ENCODE data around the gene C22orf39.
A peak's percentile ranks its signal among the peaks of the same experiment; 100 is the strongest.

DNA sequence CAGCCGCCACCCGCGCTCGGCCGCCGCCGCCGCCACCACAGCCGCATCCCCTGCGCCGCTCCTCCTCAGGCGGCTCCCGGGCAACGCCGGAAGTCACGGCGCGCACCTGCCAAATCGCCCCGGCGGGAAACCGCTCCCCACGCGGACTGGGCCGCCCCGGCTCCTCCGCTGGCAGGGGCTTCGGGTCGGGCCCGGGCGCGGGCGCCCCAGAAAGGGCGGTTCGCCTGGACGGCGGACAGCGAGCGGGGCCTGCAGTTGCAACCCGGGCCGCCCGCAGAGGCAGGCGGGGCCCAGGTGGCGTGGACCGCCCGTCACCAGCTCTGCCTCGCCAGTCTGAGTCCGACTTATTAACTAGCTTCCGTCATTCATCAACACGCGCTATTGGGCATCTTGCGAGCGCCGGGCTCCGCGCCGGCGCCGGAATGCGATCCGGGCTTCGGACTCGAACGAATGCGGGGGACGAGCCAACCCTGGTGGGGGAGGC, 15.8 kb downstream of the C22orf39 start, which contains the start of gene HIRA:
- no peak for TF ChIP-seq BMI1 (IDR thresholded peaks at IDR 0.05; ENCODE audit: borderline replicate concordance)
- no peak for TF ChIP-seq ATF7 (IDR thresholded peaks at IDR 0.05; ENCODE audit: low read depth)
- TF ChIP-seq, protein P1, sequence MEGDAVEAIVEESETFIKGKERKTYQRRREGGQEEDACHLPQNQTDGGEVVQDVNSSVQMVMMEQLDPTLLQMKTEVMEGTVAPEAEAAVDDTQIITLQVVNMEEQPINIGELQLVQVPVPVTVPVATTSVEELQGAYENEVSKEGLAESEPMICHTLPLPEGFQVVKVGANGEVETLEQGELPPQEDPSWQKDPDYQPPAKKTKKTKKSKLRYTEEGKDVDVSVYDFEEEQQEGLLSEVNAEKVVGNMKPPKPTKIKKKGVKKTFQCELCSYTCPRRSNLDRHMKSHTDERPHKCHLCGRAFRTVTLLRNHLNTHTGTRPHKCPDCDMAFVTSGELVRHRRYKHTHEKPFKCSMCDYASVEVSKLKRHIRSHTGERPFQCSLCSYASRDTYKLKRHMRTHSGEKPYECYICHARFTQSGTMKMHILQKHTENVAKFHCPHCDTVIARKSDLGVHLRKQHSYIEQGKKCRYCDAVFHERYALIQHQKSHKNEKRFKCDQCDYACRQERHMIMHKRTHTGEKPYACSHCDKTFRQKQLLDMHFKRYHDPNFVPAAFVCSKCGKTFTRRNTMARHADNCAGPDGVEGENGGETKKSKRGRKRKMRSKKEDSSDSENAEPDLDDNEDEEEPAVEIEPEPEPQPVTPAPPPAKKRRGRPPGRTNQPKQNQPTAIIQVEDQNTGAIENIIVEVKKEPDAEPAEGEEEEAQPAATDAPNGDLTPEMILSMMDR (IDR thresholded peaks at IDR 0.05 in 2 of 3, conservative IDR thresholded peaks at IDR 0.05 in 1 of 3; ENCODE audit: control insufficient read depth in 2 of 3, extremely low read depth in 1 of 3, insufficient read depth in 1 of 3, low read depth in 3 of 3, low read length in 3 of 3), result no peak
- TF ChIP-seq CEBPB (IDR thresholded peaks at IDR 0.05; ENCODE audit: borderline replicate concordance in 1 of 2, low read depth in 2 of 2, low read length in 2 of 2), result no peak
- peak; percentile 86 for TF ChIP-seq YY1 (IDR thresholded peaks at IDR 0.05; ENCODE audit: low read depth, low read length)
